ENCODE measurements around the gene ACTN4. TPM values are rescaled to one million over a fixed set of nuclear protein-coding genes. Genes with fewer than 3 reads are reported as not detected.

The ACTN4 gene
- polyA plus RNA-seq, 2 of the 4 experiments (the other 2 are of a cell fraction) = 605 to 967 TPM

DNA sequence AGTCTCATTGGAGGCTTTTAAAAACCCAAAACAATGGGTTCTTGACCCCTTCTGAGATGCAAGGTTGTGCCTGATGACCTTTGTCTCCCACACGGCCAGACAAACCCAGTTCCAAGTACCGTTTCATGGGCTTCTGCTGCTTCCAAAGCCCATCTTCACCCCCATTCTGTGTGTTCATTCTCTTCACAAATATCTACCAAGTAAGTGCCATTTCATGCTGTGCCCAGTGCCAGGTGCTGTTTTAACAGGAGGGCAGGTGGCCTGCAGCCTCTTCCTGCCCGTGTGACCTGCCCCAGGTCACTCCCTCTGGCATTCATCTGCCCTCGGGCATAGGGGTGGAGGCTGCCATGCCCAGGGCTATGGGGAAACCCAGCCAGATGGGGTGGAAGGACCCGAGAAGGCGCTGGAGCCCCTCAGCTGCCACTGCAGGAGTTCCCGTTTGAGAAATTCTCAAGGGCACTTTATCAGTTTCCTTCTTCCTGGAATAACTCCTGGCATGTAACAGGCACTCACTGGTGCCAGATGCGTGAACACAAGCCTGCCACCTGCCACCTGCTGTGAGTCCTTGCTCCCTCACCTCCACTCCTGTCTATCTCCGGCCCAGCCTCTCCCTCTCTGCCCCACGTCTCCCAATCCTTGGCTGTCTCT lies 84.3 kb downstream of the ACTN4 start:
- ChIA-PET POLR2A (interaction anchor here (1.0 kb wide), 2 partner anchors 83 to 198 kb away, joined by 3 to 5 read pairs; no protein-coding TSS in a partner anchor), CTCF (interaction anchor here (1.0 to 38.0 kb wide), 8 partner anchors 10 to 198 kb away, joined by 3 to 764 read pairs (median 16); partner anchors contain the start of genes MRPS12 and SARS2)
- H3K9me3 ChIP-seq = no peaks in the 10 kb centered on the region
- FAIRE-seq (peak; percentile 63), DNase-seq (ENCODE audit: low read depth in 1 of 2, low spot score in 1 of 2) (no peak), ATAC-seq (no peak)
- H3K4me2 ChIP-seq = no peak overlapping the region
- H3K4me3 ChIP-seq = no peak overlapping the region
- WGBS (ENCODE audit: missing lambda C conversion rate) = 77% methylated on average over 10 of the region's 10 CpGs
- peaks cover 88% of the 10 kb centered on the region for H3K4me1 ChIP-seq
- H3K27ac ChIP-seq = peak overlapping the region; percentile 44 to 84; a peak in 5 of 6 replicates
- TF ChIP-seq HOXA7 (CRISPR knock-in tag; IDR thresholded peaks at IDR 0.05) (no peak; the same call in 1 of the 2 replicates), ZC3H11A (IDR thresholded peaks at IDR 0.05) (no peak), FOSB (CRISPR knock-in tag; IDR thresholded peaks at IDR 0.05) (peak; percentile 70; the same call in 1 of the 2 replicates), JUN (IDR thresholded peaks at IDR 0.05) (no peak; a peak in 1 of 5 replicates), MAZ (IDR thresholded peaks at IDR 0.05; ENCODE audit: borderline replicate concordance, low read depth, low read length) (no peak), POLR2AphosphoS2 (conservative IDR thresholded peaks at IDR 0.05; ENCODE audit: low read length) (0 out of 2 replicates have a peak, but pooled peaks have one; percentile 5), GATA3 (IDR thresholded peaks at IDR 0.05; ENCODE audit: borderline replicate concordance) (no peak), RCOR1 (IDR thresholded peaks at IDR 0.05; ENCODE audit: low read depth, low read length) (no peak), HDAC2 (IDR thresholded peaks at IDR 0.05) (no peak)
- TF ChIP-seq, protein P1, sequence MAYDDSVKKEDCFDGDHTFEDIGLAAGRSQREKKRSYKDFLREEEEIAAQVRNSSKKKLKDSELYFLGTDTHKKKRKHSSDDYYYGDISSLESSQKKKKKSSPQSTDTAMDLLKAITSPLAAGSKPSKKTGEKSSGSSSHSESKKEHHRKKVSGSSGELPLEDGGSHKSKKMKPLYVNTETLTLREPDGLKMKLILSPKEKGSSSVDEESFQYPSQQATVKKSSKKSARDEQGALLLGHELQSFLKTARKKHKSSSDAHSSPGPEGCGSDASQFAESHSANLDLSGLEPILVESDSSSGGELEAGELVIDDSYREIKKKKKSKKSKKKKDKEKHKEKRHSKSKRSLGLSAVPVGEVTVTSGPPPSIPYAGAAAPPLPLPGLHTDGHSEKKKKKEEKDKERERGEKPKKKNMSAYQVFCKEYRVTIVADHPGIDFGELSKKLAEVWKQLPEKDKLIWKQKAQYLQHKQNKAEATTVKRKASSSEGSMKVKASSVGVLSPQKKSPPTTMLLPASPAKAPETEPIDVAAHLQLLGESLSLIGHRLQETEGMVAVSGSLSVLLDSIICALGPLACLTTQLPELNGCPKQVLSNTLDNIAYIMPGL (CRISPR knock-in tag; IDR thresholded peaks at IDR 0.05; ENCODE audit: borderline replicate concordance) = 0 out of 2 replicates have a peak, but pooled peaks have one; percentile 22

DNA sequence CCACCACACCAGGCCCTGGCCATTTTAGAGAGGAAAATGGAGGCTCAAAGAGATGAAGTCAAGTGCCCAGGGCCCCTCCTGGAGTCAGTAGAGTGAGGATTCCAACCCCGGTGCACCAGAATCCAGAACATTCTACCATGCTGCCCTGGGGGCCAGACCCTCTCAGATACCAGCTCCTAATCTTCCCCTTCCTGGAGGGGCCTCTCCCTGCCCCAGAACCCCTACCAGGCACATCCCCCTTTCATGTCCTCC lies 85.7 kb downstream of the ACTN4 start:
- no peak overlapping the region for H3K4me3 ChIP-seq
- no peak for ATAC-seq
- DNase-seq (ENCODE audit: low read depth in 1 of 2, low spot score in 1 of 2) = no peak
- peak overlapping the region; percentile 77; the same call in 1 of the 3 replicates for H3K4me2 ChIP-seq
- no peak for FAIRE-seq
- WGBS (ENCODE audit: missing lambda C conversion rate) = 89% methylated on average over 1 of the region's 1 CpG
- CTCF ChIA-PET = interaction anchor here (0.7 to 38.0 kb wide), 16 partner anchors 11 to 330 kb away, joined by 3 to 764 read pairs (median 4); partner anchors contain the start of genes ACTN4, FAM98C, MRPS12 and SARS2
- H3K4me1 ChIP-seq = peaks cover 82% of the 10 kb centered on the region
- TF ChIP-seq SMC3 (IDR thresholded peaks at IDR 0.05) (0 out of 3 replicates have a peak, but pooled peaks have one; percentile 3), PBX3 (IDR thresholded peaks at IDR 0.05) (peak; percentile 15; the same call in 1 of the 2 replicates), JUNB (IDR thresholded peaks at IDR 0.05) (no peak), TP53 (CRISPR knock-in tag; IDR thresholded peaks at IDR 0.05) (no peak), FOSL2 (IDR thresholded peaks at IDR 0.05) (no peak), FOSL2 (CRISPR knock-in tag; IDR thresholded peaks at IDR 0.05) (no peak)
- TF ChIP-seq, protein P2, sequence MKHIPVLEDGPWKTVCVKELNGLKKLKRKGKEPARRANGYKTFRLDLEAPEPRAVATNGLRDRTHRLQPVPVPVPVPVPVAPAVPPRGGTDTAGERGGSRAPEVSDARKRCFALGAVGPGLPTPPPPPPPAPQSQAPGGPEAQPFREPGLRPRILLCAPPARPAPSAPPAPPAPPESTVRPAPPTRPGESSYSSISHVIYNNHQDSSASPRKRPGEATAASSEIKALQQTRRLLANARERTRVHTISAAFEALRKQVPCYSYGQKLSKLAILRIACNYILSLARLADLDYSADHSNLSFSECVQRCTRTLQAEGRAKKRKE (CRISPR knock-in tag; IDR thresholded peaks at IDR 0.05; ENCODE audit: low read depth) = no peak
- POLR2A ChIA-PET = interaction anchor here (0.8 to 3.2 kb wide), 2 partner anchors 74 to 198 kb away, joined by 3 to 14 read pairs; partner anchors contain the start of genes MRPS12 and SARS2
- peak overlapping the region; percentile 71 to 84 for H3K27ac ChIP-seq
- H3K9me3 ChIP-seq = no peaks in the 10 kb centered on the region

- peak overlapping the region; percentile 71 to 84 for H3K27ac ChIP-seq
- TF ChIP-seq KDM1A (IDR thresholded peaks at IDR 0.05; ENCODE audit: low read depth) (peak; percentile 92), RAD21 (conservative IDR thresholded peaks at IDR 0.05 in 1 of 2, IDR thresholded peaks at IDR 0.05 in 1 of 2) (0 out of 5 replicates have a peak, but pooled peaks of 1 of the 2 experiments have one; percentile 6), JUN (IDR thresholded peaks at IDR 0.05) (peak in 1 of 2 experiments; percentile 18; a peak in 2 of 5 replicates), PBX3 (IDR thresholded peaks at IDR 0.05) (peak; percentile 57), MYC (IDR thresholded peaks at IDR 0.05; ENCODE audit: borderline replicate concordance, low read length) (no peak), ZC3H11A (IDR thresholded peaks at IDR 0.05) (no peak), GATA3 (IDR thresholded peaks at IDR 0.05; ENCODE audit: borderline replicate concordance) (0 out of 2 replicates have a peak, but pooled peaks have one; percentile 14), FOSL2 (IDR thresholded peaks at IDR 0.05) (no peak), FOSL2 (CRISPR knock-in tag; IDR thresholded peaks at IDR 0.05) (peak; percentile 52)
- no peaks in the 10 kb centered on the region for H3K9me3 ChIP-seq
- FAIRE-seq (peak; percentile 94), DNase-seq (ENCODE audit: low read depth in 1 of 2, low spot score in 1 of 2) (peak; percentile 53 to 65), ATAC-seq (peak; percentile 0 to 1; a peak in 2 of 6 replicates)
- CTCF ChIA-PET = interaction anchor here (0.7 to 38.0 kb wide), 19 partner anchors 9 to 331 kb away, joined by 3 to 764 read pairs (median 4); partner anchors contain the start of genes ACTN4, FAM98C, MRPS12 and SARS2
- POLR2A ChIA-PET = interaction anchor here (1.0 to 3.2 kb wide), 7 partner anchors 8 to 197 kb away, joined by 3 to 14 read pairs (median 5); partner anchors contain the start of genes ACTN4, ECH1, MRPS12 and SARS2
- no peak overlapping the region for H3K4me3 ChIP-seq
- 57% methylated on average over 6 of the region's 6 CpGs for WGBS (ENCODE audit: missing lambda C conversion rate)
- peak overlapping the region; percentile 77 for H3K4me2 ChIP-seq
- H3K4me1 ChIP-seq = peaks cover 79% of the 10 kb centered on the region
Measured at GRCh38 chr19:38733493-38734175, 86.2 kb downstream of the ACTN4 start.
